HepG2 (cell line): ENCODE measurements around the gene CAMK2D. TPM values are rescaled to one million over a fixed set of nuclear protein-coding genes. Genes with fewer than 3 reads are reported as not detected.

Experiments
- ATAC-seq: fragments of 200-7000 bp; cut with Tn5 transposase; 3 replicates; pipeline ENCODE4 v1.9.1; 2020; ENCODE audit warnings: mild to moderate bottlenecking, moderate library complexity
- BruUV-seq: library from RNA; stranded (reverse); fragments of 400-500 nt; replicated peaks from 2 replicates; lab custom pipeline; 2021; lab: Mats Ljungman, UMichigan
- CTCF ChIA-PET: fragments of 300-600 bp; formaldehyde crosslinking; extraction: SDS; loops from one replicate; lab custom pipeline; 2021; ENCODE audit warnings: low total read pairs, inconsistent platforms, low intra/inter-chr PET ratio; lab: Yijun Ruan, JAX
- POLR2A ChIA-PET: fragments of 350-600 bp; sonication (Branson Sonifier 250); formaldehyde crosslinking; loops from one replicate; lab custom pipeline; 2020; ENCODE audit warnings: antibody characterized with exemption, inconsistent platforms; lab: Yijun Ruan, JAX
- DNase-seq: peaks from one replicate; pipeline ENCODE4 v3.0.0-alpha.2; 2015; ENCODE audit warnings: low spot score
- FAIRE-seq: peaks from 3 replicates; lab custom pipeline; 2011; peaks lifted over from hg19 to GRCh38; lab: Jason Lieb, UNC
- H2AFZ ChIP-seq: one replicate; pipeline ENCODE4 v1.6.1; 2011; ENCODE audit warnings: low read length, inconsistent platforms
- H3K27ac ChIP-seq: fragments of 300-600 bp; 3 replicates; pipeline ENCODE4 v1.8.0; 2011; ENCODE audit warnings: mixed run types, mild to moderate bottlenecking, mixed read lengths, low read length, inconsistent platforms; ENCODE audit not compliant: insufficient read depth; ENCODE audit errors: extremely low read length
- H3K27me3 ChIP-seq, 2 experiments: fragments of 200-600 bp in 1 of 2; 2 replicates in 1 of 2; 3 replicates in 1 of 2; pipeline versions ENCODE4 v1.6.0 to v1.8.0; 2011; ENCODE audit warnings: low read length in 2 of 2, mild to moderate bottlenecking in 2 of 2, moderate library complexity in 2 of 2, inconsistent platforms in 1 of 2; ENCODE audit not compliant: insufficient read depth in 2 of 2, control insufficient read depth in 1 of 2
- H3K36me3 ChIP-seq, 2 experiments: fragments of 200-600 bp in 1 of 2; replicated peaks in 1 of 2; 2 replicates in 1 of 2; 3 replicates in 1 of 2; pipeline versions ENCODE4 v1.5.1 to v1.8.0; 2011; ENCODE audit warnings: low read length in 2 of 2, inconsistent platforms in 1 of 2; ENCODE audit not compliant: insufficient read depth in 2 of 2, control insufficient read depth in 1 of 2
- H3K4me1 ChIP-seq: 2 replicates; pipeline ENCODE4 v1.5.1; 2012; ENCODE audit warnings: low read length, inconsistent platforms; ENCODE audit not compliant: insufficient read depth
- H3K4me2 ChIP-seq: 2 replicates; pipeline ENCODE4 v1.6.0; 2011; ENCODE audit warnings: low read depth, low read length, inconsistent platforms
- H3K4me3 ChIP-seq, 3 experiments: fragments of 200-600 bp in 1 of 3; sonication (generic), shearing (Covaris generic) in 1 of 3; replicated peaks in 1 of 3; 2 replicates each; pipeline ENCODE4 v1.5.1; 2011 to 2016; ENCODE audit warnings: low read length in 3 of 3, inconsistent platforms in 2 of 3, low read depth in 2 of 3, mild to moderate bottlenecking in 2 of 3, control low read depth in 1 of 3, mixed read lengths in 1 of 3; ENCODE audit not compliant: insufficient read depth in 1 of 3
- H3K79me2 ChIP-seq: one replicate; pipeline ENCODE4 v1.6.1; 2011; ENCODE audit warnings: low read length, inconsistent platforms; ENCODE audit not compliant: insufficient read depth
- H3K9ac ChIP-seq: 2 replicates; pipeline ENCODE4 v1.6.0; 2011; ENCODE audit warnings: mild to moderate bottlenecking, low read depth, low read length, inconsistent platforms; ENCODE audit not compliant: insufficient read depth
- H3K9me3 ChIP-seq: 2 replicates; pipeline ENCODE4 v1.5.1; 2012; ENCODE audit warnings: mild to moderate bottlenecking, low read length
- H4K20me1 ChIP-seq: 2 replicates; pipeline ENCODE4 v1.6.0; 2011; ENCODE audit warnings: inconsistent platforms, mild to moderate bottlenecking, low read length, moderate library complexity; ENCODE audit not compliant: insufficient read depth
- KLF11 ChIP-seq: IDR thresholded peaks from 2 replicates; pipeline ENCODE4 v1.6.1; 2016; ENCODE audit warnings: missing compliant biosample characterization
- NRL ChIP-seq: sonication (generic); formaldehyde crosslinking; IDR thresholded peaks from 2 replicates; pipeline ENCODE4 v1.5.0; 2020; ENCODE audit warnings: missing genetic modification reagents, mild to moderate bottlenecking, moderate library complexity, borderline replicate concordance
- POLR2G ChIP-seq: fragments of 200-400 bp; formaldehyde crosslinking; IDR thresholded peaks from 2 replicates; pipeline ENCODE4 v1.6.1; 2018; ENCODE audit warnings: mild to moderate bottlenecking, low read depth, low read length, moderate library complexity
- TARDBP ChIP-seq: sonication (generic); formaldehyde crosslinking; IDR thresholded peaks from 2 replicates; pipeline ENCODE4 v1.8.0; 2022; ENCODE audit warnings: mild to moderate bottlenecking, missing genetic modification reagents
- TFDP2 ChIP-seq: sonication (generic); formaldehyde crosslinking; IDR thresholded peaks from 2 replicates; pipeline ENCODE4 v1.4.0; 2020; ENCODE audit warnings: missing genetic modification reagents
- XRCC5 ChIP-seq: fragments of 200-400 bp; formaldehyde crosslinking; optimal IDR thresholded peaks from 2 replicates; pipeline ENCODE3; 2017; ENCODE audit warnings: mild to moderate bottlenecking, low read length
- ZNF3 ChIP-seq: IDR thresholded peaks from 2 replicates; pipeline ENCODE4 v1.7.0; 2017; ENCODE audit warnings: inconsistent platforms
- ZNF710 ChIP-seq: sonication (generic); formaldehyde crosslinking; IDR thresholded peaks from 2 replicates; pipeline ENCODE4 v1.5.0; 2020; ENCODE audit warnings: mild to moderate bottlenecking, missing genetic modification reagents, borderline replicate concordance
- ZNF737 ChIP-seq: sonication (generic); formaldehyde crosslinking; IDR thresholded peaks from 2 replicates; pipeline ENCODE4 v1.5.0; 2020; ENCODE audit warnings: missing genetic modification reagents, mild to moderate bottlenecking, borderline replicate concordance
- WGBS: methylation state at CpG from one replicate; pipeline ENCODE4 v1.1.6; 2017; ENCODE audit warnings: low lambda C conversion rate; 5-methylcytosine and 5-hydroxymethylcytosine counted together
- in situ Hi-C: cut with HindIII; loops from 2 replicates; pipeline ENCODE4 v1.10.0; 2017; ENCODE audit warnings: low pct_unique_long_range_greater_than_20kb; ENCODE audit not compliant: extremely low pct_ligation_motif_present
- intact Hi-C: fragments of 100-400 bp; cut with micrococcal nuclease; formaldehyde crosslinking; loops from one replicate; pipeline ENCODE4 v1.10.0; 2022; ENCODE audit not compliant: unreplicated experiment
- polyA plus RNA-seq, 8 experiments: library from polyadenylated mRNA; depleted of rRNA in 3 of 8; stranded (reverse) in 7 of 8; unstranded in 1 of 8; fragments of >200 nt; fragmentation: Illumina TruSeq in 4 of 8; extraction: Trizol in 4 of 8; gene quantifications; 2 replicates each; pipeline versions ENCODE4 v1.2.1 to v1.2.3, GENCODE V29; 2011 to 2016; ENCODE audit warnings: low read depth in 4 of 8, missing spikeins in 1 of 8, mixed read lengths in 1 of 8; ENCODE audit not compliant: insufficient read depth in 1 of 8
- total RNA-seq, 5 experiments: library from RNA; depleted of rRNA; stranded (reverse); fragments of >200 nt; fragmentation: Illumina TruSeq; extraction: Trizol; gene quantifications; 2 replicates each; pipeline ENCODE4 v1.2.3, GENCODE V29; 2016; ENCODE audit warnings: low read depth in 1 of 5
- TF ChIP-seq, protein P1 (sequence below): sonication (generic); formaldehyde crosslinking; IDR thresholded peaks from 2 replicates; pipeline ENCODE4 v1.8.0; 2022; ENCODE audit warnings: mild to moderate bottlenecking, missing genetic modification reagents; ENCODE audit not compliant: insufficient replicate concordance
- TF ChIP-seq, protein P2 (sequence below): IDR thresholded peaks from 2 replicates; pipeline ENCODE4 v1.6.1; 2016; ENCODE audit warnings: low read depth, missing genetic modification reagents, missing compliant biosample characterization

The CAMK2D gene
- total and polyA plus RNA-seq, 2 of the 13 experiments (the other 11 are each of a cell fraction or from before 2014, with no cell fraction given) = 18.0 to 65.4 TPM

DNA sequence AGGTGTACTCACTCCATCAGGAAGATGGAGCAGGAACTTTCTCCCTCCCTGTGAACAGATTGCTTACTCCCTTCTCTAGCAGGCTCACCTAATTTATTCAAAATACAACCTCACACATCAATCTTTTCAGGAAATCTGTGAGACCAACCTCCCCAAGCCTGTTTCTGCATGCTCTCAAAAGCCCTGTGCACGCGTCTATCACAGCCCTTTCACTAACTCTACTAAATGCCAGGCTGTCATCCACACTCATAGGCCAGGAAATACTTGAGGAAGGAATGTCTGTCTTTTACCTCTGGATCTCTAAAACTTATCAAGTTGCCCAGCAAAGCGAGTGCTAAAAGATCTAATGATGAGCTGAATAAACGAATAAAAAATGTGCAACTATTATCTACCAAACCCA lies 11.2 kb downstream of the CAMK2D start (continued):
- TF ChIP-seq ZNF710 (CRISPR knock-in tag) = no peak

DNA sequence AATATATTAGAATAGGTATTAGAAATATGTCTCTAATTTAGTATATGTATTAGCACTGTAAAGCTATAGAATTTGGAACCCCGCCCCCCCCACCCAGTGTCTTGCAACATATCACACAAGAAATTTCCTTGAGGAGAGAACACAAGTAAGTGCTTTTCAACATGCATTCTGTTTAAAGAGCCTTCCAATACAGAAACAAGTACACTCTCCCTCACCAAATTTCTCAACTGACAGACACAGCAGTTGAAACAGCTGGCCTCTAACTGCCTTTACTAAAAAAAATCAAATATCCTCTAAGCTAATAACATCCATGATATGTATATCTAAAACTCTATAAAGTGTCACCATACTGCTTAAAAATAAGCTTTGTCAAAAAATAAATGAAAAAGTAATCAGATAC lies 12.4 kb downstream of the CAMK2D start:
- H3K4me2 ChIP-seq = no peak overlapping the region
- DNase-seq (no peak), ATAC-seq (no peak), FAIRE-seq (no peak)
- no TSS peak for BruUV-seq
- H3K4me3 ChIP-seq = no peak overlapping the region
- intact Hi-C loops = no loop called here
- no peak overlapping the region for H3K27ac ChIP-seq
- 94% methylated on average over 1 of the region's 1 CpG for WGBS
- no peaks in the 10 kb centered on the region for H4K20me1 ChIP-seq
- no peak overlapping the region for H3K9ac ChIP-seq
- in situ Hi-C loops = no loop called here
- ChIA-PET POLR2A (interaction anchor here (0.9 kb wide), 1 partner anchor 12 kb away, joined by 4 read pairs; no protein-coding TSS in a partner anchor), CTCF (no interaction called here)
- H3K79me2 ChIP-seq = peaks cover 16% of the 10 kb centered on the region
- no peaks in the 10 kb centered on the region for H3K9me3 ChIP-seq
- peaks cover 0 to 5% of the 10 kb centered on the region in 2 experiments; a peak in 1 of 5 replicates for H3K36me3 ChIP-seq
- no peak overlapping the region for H2AFZ ChIP-seq
- H3K4me1 ChIP-seq = peaks cover 22% of the 10 kb centered on the region
- no peaks in the 10 kb centered on the region for H3K27me3 ChIP-seq
- TF ChIP-seq, protein P1, sequence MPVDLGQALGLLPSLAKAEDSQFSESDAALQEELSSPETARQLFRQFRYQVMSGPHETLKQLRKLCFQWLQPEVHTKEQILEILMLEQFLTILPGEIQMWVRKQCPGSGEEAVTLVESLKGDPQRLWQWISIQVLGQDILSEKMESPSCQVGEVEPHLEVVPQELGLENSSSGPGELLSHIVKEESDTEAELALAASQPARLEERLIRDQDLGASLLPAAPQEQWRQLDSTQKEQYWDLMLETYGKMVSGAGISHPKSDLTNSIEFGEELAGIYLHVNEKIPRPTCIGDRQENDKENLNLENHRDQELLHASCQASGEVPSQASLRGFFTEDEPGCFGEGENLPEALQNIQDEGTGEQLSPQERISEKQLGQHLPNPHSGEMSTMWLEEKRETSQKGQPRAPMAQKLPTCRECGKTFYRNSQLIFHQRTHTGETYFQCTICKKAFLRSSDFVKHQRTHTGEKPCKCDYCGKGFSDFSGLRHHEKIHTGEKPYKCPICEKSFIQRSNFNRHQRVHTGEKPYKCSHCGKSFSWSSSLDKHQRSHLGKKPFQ (CRISPR knock-in tag) = no peak
- TF ChIP-seq POLR2G (no peak), KLF11 (CRISPR knock-in tag) (no peak), TARDBP (CRISPR knock-in tag) (no peak), TFDP2 (no peak), NRL (no peak), ZNF3 (CRISPR knock-in tag) (no peak), XRCC5 (no peak), ZNF737 (CRISPR knock-in tag) (no peak)
- TF ChIP-seq, protein P2, sequence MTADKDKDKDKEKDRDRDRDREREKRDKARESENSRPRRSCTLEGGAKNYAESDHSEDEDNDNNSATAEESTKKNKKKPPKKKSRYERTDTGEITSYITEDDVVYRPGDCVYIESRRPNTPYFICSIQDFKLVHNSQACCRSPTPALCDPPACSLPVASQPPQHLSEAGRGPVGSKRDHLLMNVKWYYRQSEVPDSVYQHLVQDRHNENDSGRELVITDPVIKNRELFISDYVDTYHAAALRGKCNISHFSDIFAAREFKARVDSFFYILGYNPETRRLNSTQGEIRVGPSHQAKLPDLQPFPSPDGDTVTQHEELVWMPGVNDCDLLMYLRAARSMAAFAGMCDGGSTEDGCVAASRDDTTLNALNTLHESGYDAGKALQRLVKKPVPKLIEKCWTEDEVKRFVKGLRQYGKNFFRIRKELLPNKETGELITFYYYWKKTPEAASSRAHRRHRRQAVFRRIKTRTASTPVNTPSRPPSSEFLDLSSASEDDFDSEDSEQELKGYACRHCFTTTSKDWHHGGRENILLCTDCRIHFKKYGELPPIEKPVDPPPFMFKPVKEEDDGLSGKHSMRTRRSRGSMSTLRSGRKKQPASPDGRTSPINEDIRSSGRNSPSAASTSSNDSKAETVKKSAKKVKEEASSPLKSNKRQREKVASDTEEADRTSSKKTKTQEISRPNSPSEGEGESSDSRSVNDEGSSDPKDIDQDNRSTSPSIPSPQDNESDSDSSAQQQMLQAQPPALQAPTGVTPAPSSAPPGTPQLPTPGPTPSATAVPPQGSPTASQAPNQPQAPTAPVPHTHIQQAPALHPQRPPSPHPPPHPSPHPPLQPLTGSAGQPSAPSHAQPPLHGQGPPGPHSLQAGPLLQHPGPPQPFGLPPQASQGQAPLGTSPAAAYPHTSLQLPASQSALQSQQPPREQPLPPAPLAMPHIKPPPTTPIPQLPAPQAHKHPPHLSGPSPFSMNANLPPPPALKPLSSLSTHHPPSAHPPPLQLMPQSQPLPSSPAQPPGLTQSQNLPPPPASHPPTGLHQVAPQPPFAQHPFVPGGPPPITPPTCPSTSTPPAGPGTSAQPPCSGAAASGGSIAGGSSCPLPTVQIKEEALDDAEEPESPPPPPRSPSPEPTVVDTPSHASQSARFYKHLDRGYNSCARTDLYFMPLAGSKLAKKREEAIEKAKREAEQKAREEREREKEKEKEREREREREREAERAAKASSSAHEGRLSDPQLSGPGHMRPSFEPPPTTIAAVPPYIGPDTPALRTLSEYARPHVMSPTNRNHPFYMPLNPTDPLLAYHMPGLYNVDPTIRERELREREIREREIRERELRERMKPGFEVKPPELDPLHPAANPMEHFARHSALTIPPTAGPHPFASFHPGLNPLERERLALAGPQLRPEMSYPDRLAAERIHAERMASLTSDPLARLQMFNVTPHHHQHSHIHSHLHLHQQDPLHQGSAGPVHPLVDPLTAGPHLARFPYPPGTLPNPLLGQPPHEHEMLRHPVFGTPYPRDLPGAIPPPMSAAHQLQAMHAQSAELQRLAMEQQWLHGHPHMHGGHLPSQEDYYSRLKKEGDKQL (CRISPR knock-in tag) = no peak
